Neural progenitor cell (in vitro differentiated cells): ENCODE results near the gene CXCL1.

Experiments used
- CTCF ChIP-seq: fragments of 200-600 bp; sonication (generic); IDR thresholded peaks from 2 replicates; pipeline ENCODE4 v1.5.1; 2017; ENCODE audit warnings: antibody characterized with exemption, mild to moderate bottlenecking
- EZH2 ChIP-seq: fragments of 200-600 bp; sonication (generic); IDR thresholded peaks from 2 replicates; pipeline ENCODE4 v1.6.1; 2017; ENCODE audit warnings: antibody characterized with exemption, mild to moderate bottlenecking, moderate library complexity
- EZH2phosphoT487 ChIP-seq: fragments of 200-600 bp; sonication (generic); IDR thresholded peaks from 2 replicates; pipeline ENCODE4 v1.6.1; 2017; ENCODE audit warnings: antibody characterized with exemption

DNA sequence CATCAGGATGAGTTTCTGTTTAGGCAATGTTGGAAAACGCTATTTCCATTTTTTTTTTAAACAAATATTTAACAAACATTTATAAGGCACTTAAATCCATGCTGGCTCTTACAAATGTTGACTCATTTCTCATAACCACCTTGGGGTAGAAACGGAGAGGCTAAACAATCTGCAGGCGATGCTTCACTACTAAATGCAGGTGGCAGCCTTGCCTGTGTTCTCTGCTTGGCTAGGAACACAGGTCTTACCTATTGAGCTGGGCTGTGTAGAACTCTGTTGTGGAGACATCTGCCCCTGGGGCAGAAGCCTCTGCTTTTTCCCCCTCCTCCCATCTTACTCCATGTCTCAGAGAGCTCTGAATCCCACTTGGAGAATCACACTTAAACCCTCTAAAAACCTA lies 1.4 kb upstream of the CXCL1 start:
- TF ChIP-seq CTCF (no peak), EZH2 (no peak), EZH2phosphoT487 (no peak)
